ENCODE measurements around the gene CNR2. TPM values are rescaled to one million over a fixed set of nuclear protein-coding genes. Genes with fewer than 3 reads are reported as not detected.
A peak's percentile ranks its signal among the peaks of the same experiment; 100 is the strongest.

CNR2 gene
- total RNA-seq, 2 donors from 2014 or later: 0.04 TPM; not detected in 1

DNA sequence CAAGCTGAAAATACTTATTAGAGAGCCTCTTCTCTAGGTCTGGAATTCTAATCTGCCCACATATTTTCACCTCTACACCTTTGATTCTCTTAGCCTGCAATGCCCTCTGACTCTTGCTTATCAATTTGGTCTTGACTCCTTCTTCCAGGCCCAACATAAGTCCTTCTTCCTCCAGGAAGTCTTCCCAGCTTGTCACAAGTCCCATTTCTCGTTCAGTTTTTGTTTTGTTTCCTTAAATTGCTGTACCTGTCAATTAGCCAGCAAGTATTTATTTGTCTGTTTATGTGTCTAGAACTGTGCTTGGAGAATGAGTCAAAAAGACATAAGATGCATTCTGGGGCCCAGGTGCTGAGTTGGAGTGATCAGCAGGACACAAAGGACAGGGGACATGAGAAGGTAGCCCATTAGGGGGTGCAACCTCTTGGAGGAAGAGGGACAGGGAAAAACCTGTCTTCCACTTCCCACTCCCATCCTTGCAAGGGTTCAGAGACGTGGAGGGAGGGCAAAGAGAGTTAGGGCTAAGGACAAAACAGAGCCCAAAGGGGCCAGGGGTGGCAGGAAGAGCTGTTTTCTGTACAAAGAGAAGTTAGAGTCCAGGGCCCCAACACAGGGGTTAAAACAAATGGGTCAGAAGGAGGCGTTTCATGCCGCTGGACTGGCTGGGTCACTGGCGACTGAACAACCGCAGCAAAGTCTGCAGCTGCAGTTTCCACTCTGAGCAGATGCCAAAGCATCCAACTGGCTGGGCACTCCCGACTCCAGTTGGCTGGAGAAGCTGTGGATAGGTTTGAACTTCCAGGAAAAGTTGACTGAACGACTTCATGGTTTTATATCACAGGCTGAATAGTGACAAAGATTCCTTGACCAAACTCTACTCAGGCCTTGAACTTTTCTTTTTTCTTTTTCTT, 10.7 kb upstream of the CNR2 start:
- DNase-seq (ENCODE audit: low spot score): no peak
- Histone ChIP-seq H3K9me3 (no peaks in the 10 kb centered on the region), H3K4me3 (no peak overlapping the region), H3K27ac (no peak overlapping the region), H3K36me3 (no peaks in the 10 kb centered on the region), H3K27me3 (no peaks in the 10 kb centered on the region), H3K4me1 (peaks cover 0 to 21% of the 10 kb centered on the region in 2 donors)
- TF ChIP-seq CTCF (IDR thresholded peaks at IDR 0.05): no peak

GRCh38 chr1:23922321-23922943, 9.3 kb upstream of the CNR2 start:
- Histone ChIP-seq H3K4me1 (peaks cover 0 to 21% of the 10 kb centered on the region in 2 donors), H3K36me3 (no peaks in the 10 kb centered on the region), H3K4me3 (no peak overlapping the region), H3K27ac (no peak overlapping the region), H3K9me3 (no peaks in the 10 kb centered on the region), H3K27me3 (no peaks in the 10 kb centered on the region)
- DNase-seq (ENCODE audit: low spot score): no peak
- no peak for TF ChIP-seq CTCF (IDR thresholded peaks at IDR 0.05)

GRCh38 chr1:23916209-23917131, 3.3 kb upstream of the CNR2 start:
- DNase-seq (ENCODE audit: low spot score): peak; percentile 72
- H3K9me3 ChIP-seq: no peaks in the 10 kb centered on the region
- H3K27ac ChIP-seq: no peak overlapping the region
- TF ChIP-seq CTCF (IDR thresholded peaks at IDR 0.05): peak; percentile 12 to 69
- H3K27me3 ChIP-seq: no peaks in the 10 kb centered on the region
- H3K4me1 ChIP-seq: peaks cover 0 to 17% of the 10 kb centered on the region in 2 donors
- no peaks in the 10 kb centered on the region for H3K36me3 ChIP-seq
- no peak overlapping the region for H3K4me3 ChIP-seq

DNA sequence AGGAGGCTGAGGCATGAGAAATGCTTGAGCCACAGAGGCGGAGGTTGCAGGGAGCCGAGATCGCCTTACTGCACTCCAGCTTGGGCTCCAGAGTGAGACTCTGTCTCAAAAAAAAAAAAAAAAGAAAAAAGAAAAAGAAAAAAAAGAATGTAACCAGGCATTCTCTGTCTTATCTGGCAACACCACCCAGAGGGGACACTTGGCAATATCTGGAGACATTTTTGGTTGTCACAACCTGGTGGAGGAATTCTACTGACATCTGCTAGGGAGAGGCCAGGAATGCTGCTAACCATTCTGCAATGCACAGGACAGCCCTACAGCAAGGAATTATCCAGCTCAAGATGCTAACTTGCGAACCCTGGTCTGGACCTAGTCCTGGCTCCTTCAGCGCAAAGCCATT, 2.3 kb upstream of the CNR2 start:
- TF ChIP-seq CTCF (IDR thresholded peaks at IDR 0.05): no peak
- Histone ChIP-seq H3K4me1 (peaks cover 0 to 8% of the 10 kb centered on the region in 2 donors), H3K27ac (no peak overlapping the region), H3K9me3 (no peaks in the 10 kb centered on the region), H3K27me3 (no peaks in the 10 kb centered on the region), H3K36me3 (no peaks in the 10 kb centered on the region), H3K4me3 (no peak overlapping the region)
- DNase-seq (ENCODE audit: low spot score): no peak

GRCh38 chr1:23914921-23915320, 1.8 kb upstream of the CNR2 start:
- no peak for TF ChIP-seq CTCF (IDR thresholded peaks at IDR 0.05)
- H3K36me3 ChIP-seq: no peaks in the 10 kb centered on the region
- no peak for DNase-seq (ENCODE audit: low spot score)
- H3K9me3 ChIP-seq: no peaks in the 10 kb centered on the region
- no peak overlapping the region for H3K27ac ChIP-seq
- H3K27me3 ChIP-seq: no peaks in the 10 kb centered on the region
- H3K4me3 ChIP-seq: no peak overlapping the region
- peaks cover 0 to 4% of the 10 kb centered on the region in 2 donors for H3K4me1 ChIP-seq
